Activated CD4-positive, alpha-beta T cell treated with anti-CD3 and anti-CD28 coated beads, Interleukin-2, amount 50 U/mL, for 1 hour (primary cell): ENCODE measurements around the gene COL12A1.

ENCODE experiments used
- DNase-seq: peaks from one replicate; pipeline ENCODE4 v3.0.0-alpha.2; 2020

The COL12A1 gene

DNA sequence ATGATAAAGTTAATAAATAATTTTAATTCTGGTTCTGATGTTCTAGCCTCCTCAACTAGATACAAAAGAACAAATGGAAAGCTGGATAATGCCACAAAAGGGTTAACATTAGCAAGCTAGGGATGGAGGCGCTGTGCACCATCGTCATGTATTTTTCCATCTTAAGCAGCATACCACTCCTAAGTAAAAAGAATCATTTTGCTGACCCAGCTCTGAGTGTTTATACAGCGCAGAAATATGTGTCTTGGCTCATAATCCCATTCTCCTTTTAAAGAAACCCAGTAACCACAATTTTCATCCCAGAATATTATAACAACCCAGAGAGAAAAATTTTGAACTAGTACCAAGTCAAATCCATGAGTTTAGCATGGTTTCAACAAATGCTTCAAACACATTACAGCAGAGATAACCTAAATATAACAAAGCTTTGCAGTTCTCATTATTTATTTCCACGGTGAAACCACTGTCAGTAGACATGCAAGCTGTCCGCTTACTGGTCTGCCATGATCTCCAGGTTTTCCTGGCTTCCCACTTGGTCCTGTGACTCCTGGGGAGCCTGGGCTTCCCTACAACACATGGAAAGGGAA lies 111.1 kb downstream of the COL12A1 start:
- DNase-seq = no peak

GRCh38 chr6:75091467-75092190 lies 114.2 kb downstream of the COL12A1 start:
- DNase-seq = no peak

DNA sequence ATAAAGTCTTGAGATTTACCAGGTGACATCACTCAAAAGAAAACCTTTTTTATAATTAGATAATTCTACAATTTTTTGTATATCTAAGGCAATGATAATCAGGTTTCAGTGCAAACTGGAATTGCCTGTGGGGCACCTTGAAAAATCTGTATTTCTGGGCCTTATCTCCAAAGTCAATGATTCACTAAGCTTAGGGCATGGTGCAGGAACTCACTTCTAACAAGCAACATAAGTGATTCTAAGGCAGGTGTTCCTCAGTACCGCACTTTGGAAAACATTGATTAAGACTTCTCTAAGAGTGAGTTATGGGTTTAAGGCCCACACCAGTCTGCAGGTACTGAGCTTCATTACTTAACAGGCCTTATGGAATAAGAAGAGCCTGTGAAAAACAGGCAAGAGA lies 115.3 kb downstream of the COL12A1 start:
- no peak for DNase-seq

DNA sequence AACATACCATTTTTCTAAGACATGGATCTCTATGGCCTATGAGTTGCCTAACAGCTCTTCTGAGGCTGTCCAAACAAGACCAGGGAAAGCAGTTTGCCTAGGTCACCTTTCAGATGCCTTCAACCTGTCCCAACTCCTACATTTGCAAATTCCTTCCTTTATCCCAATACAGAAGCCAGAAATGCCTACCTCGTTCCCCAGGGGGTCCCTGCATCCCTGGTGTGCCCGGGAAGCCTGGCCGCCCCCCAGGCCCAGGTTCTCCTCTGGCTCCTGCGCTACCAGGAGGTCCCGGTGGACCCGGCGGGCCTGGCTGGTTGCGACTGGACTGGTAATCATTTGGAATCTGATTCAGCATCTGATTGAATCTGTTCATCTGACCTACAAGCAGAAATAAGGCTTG lies 115.9 kb downstream of the COL12A1 start:
- no peak for DNase-seq

DNA sequence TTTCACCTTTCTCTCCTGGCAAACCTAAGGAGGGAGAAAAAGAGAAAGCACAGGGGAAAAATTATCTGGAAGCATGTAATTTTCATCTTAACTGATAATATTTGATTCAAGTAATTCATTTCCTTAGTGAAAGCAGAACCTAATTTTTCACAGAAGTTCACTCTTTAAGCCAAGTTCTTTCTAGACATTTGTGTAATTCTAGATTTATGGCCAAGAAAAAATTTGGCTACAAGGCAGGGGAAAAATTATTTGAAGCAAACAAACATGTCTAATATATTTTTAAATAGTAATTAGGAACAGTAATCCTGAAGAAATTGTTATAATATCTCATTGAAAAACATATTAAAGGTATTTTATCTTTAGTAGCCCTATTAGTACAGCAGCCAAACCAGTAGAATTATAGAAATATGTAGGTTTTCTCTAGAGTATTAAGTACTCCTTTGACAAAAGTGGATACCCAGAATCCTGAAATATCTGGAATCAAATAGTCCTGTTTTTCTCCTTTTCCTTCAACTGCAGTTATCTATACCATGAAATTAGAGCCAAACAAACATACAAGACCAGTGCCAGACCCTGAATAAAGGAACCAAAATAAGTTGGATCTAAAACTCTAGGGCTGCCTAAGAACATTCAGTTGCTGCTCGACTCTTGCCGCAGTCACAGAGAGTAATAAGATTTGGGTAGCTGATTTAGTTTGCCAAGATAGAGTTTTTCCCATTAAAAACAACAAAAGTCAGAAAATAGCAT lies 116.5 kb downstream of the COL12A1 start:
- DNase-seq = no peak

DNA sequence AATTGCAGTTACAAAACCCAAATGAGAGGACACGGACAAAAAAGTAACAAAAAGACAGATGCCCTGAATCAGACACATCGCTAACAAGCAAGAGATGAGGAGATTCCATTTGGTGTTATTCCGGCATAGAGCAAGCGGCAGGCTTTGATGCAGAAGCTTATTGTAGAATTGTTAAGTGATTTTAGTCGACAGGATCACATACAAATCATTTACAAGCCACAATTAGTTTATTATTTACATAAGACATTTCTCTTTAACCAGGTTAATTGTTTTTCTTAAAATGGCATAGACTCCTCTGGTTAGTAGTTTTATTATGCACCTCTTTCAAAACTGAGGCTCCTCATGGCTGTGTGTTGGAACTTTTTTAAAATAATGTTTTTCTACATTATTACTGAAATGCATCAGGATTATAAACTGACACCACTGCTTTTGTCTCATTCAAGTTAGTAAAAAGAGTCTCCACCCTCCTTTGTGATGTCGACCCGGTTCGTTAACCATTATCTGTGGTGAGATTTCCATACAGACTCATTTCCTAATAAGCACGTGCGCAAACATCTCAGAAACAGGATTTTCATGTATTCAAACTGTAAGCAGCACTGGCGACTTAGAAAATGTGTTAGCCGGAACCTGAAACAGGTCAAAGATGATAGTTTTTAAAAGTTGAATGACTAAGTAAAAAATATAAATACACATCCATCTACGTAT lies 119.8 kb downstream of the COL12A1 start:
- DNase-seq = no peak

GRCh38 chr6:75084872-75085381 lies 120.9 kb downstream of the COL12A1 start:
- no peak for DNase-seq

- no peak for DNase-seq
Measured at GRCh38 chr6:75084018-75084417, 121.8 kb downstream of the COL12A1 start.

- no peak for DNase-seq
Measured at GRCh38 chr6:75081921-75082320, 123.9 kb downstream of the COL12A1 start.

GRCh38 chr6:75081047-75081446 lies 124.8 kb downstream of the COL12A1 start:
- no peak for DNase-seq

DNA sequence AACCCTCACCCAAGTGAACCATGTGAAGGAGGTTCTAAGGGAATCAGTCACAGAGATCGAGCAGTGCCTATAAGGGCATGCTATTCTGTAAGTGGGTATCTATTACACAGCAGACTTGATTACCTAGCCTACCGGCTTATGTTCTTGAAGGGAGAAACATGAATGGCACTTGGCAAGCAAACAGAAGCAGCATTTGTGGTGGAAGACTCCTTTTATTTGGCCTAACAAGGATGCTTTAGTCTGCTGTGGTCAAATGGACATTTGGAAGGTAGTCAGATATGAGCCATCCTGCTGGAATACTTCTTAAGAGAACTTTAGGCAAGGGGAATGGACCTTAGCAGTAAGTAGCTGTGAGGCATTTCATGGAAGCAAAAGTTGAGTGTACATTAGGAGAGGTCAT lies 126.3 kb downstream of the COL12A1 start:
- no peak for DNase-seq

GRCh38 chr6:75077701-75078100 lies 128.2 kb downstream of the COL12A1 start:
- DNase-seq = no peak

DNA sequence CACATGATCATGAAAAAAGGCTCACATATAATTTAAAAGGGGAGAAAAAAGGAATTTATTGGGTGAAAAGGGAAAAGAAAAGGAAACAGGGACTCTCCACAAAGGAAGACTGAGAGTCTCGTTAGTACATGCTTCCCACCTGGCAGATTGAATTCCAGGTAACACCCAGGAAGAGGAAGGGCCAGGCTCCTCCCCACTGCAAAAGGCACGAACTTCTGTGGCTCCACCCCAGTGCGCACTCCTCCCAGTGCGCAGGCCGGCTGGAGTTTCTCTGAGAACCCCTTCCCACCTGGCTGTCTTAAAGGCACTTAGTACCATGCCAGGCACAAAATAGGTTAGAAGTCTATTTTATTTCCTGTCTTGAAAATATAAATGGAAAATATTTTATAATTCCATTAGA lies 129.8 kb downstream of the COL12A1 start:
- no peak for DNase-seq

DNA sequence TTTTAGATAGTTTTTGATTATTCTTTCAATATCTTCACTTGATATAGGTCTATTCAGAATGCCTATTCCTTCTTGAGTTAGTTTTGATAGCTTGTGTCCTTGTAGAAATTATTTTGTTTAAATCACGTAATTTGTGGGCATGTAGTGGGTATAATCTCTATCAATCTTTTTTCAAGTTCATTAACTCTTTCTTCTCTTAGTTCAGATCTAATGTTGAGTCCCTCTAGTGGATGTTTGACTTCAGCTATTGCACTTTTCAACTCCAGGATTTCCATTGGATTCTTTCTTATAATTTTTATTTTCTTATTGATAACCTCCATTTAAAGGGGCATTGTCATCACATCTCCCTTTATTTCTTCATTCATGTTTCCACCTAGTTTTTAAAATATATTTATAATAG lies 135.6 kb downstream of the COL12A1 start:
- DNase-seq = no peak

DNA sequence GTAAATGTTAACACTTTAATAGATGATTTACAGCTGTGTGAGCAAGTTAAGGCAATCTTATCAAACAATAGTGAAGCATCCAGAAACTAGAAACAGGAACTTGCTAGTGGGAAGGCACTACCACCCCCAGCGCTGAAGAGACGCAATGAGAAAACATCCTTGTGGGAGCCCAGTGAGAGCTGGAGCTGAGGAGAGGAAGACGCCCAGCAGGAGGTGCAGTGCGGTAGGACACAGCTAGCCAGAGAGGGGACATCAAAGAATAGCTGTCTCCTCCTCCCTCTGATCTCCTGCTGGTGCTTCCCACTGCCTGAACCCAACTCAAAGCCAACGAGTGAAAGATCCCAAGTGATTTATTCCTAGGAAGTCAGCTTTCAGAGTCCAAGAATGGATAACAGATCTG lies 140.3 kb downstream of the COL12A1 start:
- DNase-seq = no peak

GRCh38 chr6:75052491-75052890 lies 153.4 kb downstream of the COL12A1 start:
- no peak for DNase-seq

- no peak for DNase-seq
Measured at GRCh38 chr6:75049308-75049707, 156.5 kb downstream of the COL12A1 start.

GRCh38 chr6:75044846-75045245 lies 161.0 kb downstream of the COL12A1 start:
- no peak for DNase-seq

- DNase-seq = no peak
Measured at GRCh38 chr6:75041381-75041780, 164.5 kb downstream of the COL12A1 start.
